ENCODE results near the gene ZNF318. TPM values are rescaled to one million over a fixed set of nuclear protein-coding genes. Genes with fewer than 3 reads are reported as not detected.

ZNF318 gene
- total RNA-seq, 4 donors from 2014 or later, result 11.1 to 17.3 (median 14.6) TPM

- no peaks in the 10 kb centered on the region for H3K9me3 ChIP-seq
- intact Hi-C loops (cut with DNase I), result no loop called here
- H3K4me3 ChIP-seq, result no peak overlapping the region
- DNase-seq (ENCODE audit: extremely low spot score), result no peak
- 68% methylated on average over 3 of the region's 3 CpGs for WGBS
- TF ChIP-seq POLR2A (IDR thresholded peaks at IDR 0.05; ENCODE audit: low read depth) (no peak), POLR2AphosphoS5 (IDR thresholded peaks at IDR 0.05) (no peak), EP300 (IDR thresholded peaks at IDR 0.05) (no peak), CTCF (IDR thresholded peaks at IDR 0.05) (no peak)
- peaks cover 0 to 9% (median 0%) of the 10 kb centered on the region in 4 donors for H3K27me3 ChIP-seq
- H3K36me3 ChIP-seq, result no peaks in the 10 kb centered on the region
- no peak overlapping the region for H3K27ac ChIP-seq (replicated peaks in 1 of 4)
- peaks cover 0 to 3% (median 1%) of the 10 kb centered on the region in 4 donors for H3K4me1 ChIP-seq
Measured at GRCh38 chr6:43290339-43290904, 79.0 kb downstream of the ZNF318 start.

GRCh38 chr6:43287717-43288679 is 81.4 kb downstream of the ZNF318 start:
- DNase-seq (ENCODE audit: extremely low spot score), result no peak
- Histone ChIP-seq H3K36me3 (no peaks in the 10 kb centered on the region), H3K27ac (replicated peaks in 1 of 4) (no peak overlapping the region), H3K4me3 (no peak overlapping the region), H3K9me3 (no peaks in the 10 kb centered on the region), H3K27me3 (peaks cover 0 to 33% (median 0%) of the 10 kb centered on the region in 4 donors), H3K4me1 (peaks cover 0 to 10% (median 9%) of the 10 kb centered on the region in 4 donors)
- no peak for TF ChIP-seq CTCF (IDR thresholded peaks at IDR 0.05)
- no peak for TF ChIP-seq POLR2A (IDR thresholded peaks at IDR 0.05; ENCODE audit: low read depth)
- 78% methylated on average over 5 of the region's 7 CpGs for WGBS
- intact Hi-C loops (cut with DNase I), result no loop called here

GRCh38 chr6:43286980-43287716 is 82.3 kb downstream of the ZNF318 start:
- WGBS, result 51% methylated on average over 6 of the region's 10 CpGs
- Histone ChIP-seq H3K9me3 (no peaks in the 10 kb centered on the region), H3K36me3 (no peaks in the 10 kb centered on the region), H3K4me3 (no peak overlapping the region), H3K27ac (replicated peaks in 1 of 4) (no peak overlapping the region), H3K27me3 (peaks cover 0 to 42% (median 0%) of the 10 kb centered on the region in 4 donors), H3K4me1 (peaks cover 0 to 10% (median 9%) of the 10 kb centered on the region in 4 donors)
- no peak for DNase-seq (ENCODE audit: extremely low spot score)
- TF ChIP-seq POLR2A (IDR thresholded peaks at IDR 0.05; ENCODE audit: low read depth) (no peak), CTCF (IDR thresholded peaks at IDR 0.05) (peak; percentile 19 to 38 (median 24)), EP300 (IDR thresholded peaks at IDR 0.05) (no peak), POLR2AphosphoS5 (IDR thresholded peaks at IDR 0.05) (peak in 1 of 2 donors; percentile 18)
- intact Hi-C loops (cut with DNase I), result no loop called here

DNA sequence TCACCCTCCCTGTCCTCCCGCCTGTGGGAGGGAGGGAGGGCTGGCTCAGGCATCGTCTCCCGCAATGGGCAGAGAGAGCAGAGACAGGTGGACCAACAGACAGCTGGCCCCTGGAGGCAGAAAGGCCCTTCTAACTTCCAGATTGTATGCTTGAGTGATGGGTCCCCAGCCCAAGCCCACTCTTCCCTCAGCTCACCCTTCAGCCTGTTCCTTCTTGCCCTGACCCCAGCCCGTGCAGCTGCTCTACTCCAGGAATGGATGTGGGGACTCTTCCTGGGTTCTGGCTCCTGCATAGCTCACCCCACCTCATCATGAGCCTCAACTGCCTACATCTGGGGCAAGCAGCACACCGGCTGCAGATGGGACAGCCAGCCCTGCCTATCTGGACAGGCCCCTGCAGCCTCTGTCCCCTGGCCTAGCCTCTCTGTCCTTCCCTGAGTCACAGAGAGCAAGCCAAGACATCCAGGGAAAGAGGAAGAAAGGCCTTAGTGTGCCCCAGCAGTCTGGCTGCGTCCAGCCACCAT is 82.9 kb downstream of the ZNF318 start:
- Histone ChIP-seq H3K27me3 (peaks cover 0 to 42% (median 0%) of the 10 kb centered on the region in 4 donors), H3K4me1 (peaks cover 0 to 10% (median 9%) of the 10 kb centered on the region in 4 donors), H3K9me3 (no peaks in the 10 kb centered on the region), H3K36me3 (no peaks in the 10 kb centered on the region), H3K4me3 (no peak overlapping the region), H3K27ac (replicated peaks in 1 of 4) (no peak overlapping the region)
- no peak for TF ChIP-seq POLR2AphosphoS5 (IDR thresholded peaks at IDR 0.05)
- no peak for TF ChIP-seq EP300 (IDR thresholded peaks at IDR 0.05)
- TF ChIP-seq CTCF (IDR thresholded peaks at IDR 0.05), result no peak
- TF ChIP-seq POLR2A (IDR thresholded peaks at IDR 0.05; ENCODE audit: low read depth), result no peak
- no peak for DNase-seq (ENCODE audit: extremely low spot score)
- intact Hi-C loops (cut with DNase I), result no loop called here
- 82% methylated on average over 2 of the region's 6 CpGs for WGBS

Small RNA genes lying within 50 kb of the gene (small RNA-seq; reads per million reads assigned to genes)
- gene AL590383.1 (0 reads per million in 3 donors), gene RPL12P47 (0 reads per million in 3 donors)

Other genes starting within 250 kb of the ZNF318 start
- 100 to 1,000 TPM; 111 to 183 (median 153) TPM for gene SRF, start 198.4 kb downstream of the ZNF318 start, total RNA-seq
- gene CUL9, start 187.5 kb downstream of the ZNF318 start, total RNA-seq, result 10 to 100 TPM; 21.5 to 46.6 (median 33.6) TPM
- 10 to 100 TPM; 60.5 to 70.2 (median 65.3) TPM for gene DNPH1, start 140.2 kb downstream of the ZNF318 start, total RNA-seq
- under 1 TPM; under 0.01 to 0.29 (median 0.03) TPM for gene TTBK1, start 126.2 kb downstream of the ZNF318 start, total RNA-seq
- gene SLC22A7, start 71.4 kb downstream of the ZNF318 start, total RNA-seq, result not detected
- gene CRIP3, start 60.8 kb downstream of the ZNF318 start, total RNA-seq, result not detected
- 10 to 100 TPM in 3 of 4 donors, 1 to 10 TPM in 1; 7.6 to 19.4 (median 12.5) TPM for gene ABCC10, start 57.9 kb upstream of the ZNF318 start, total RNA-seq
- gene DLK2, start 85.9 kb upstream of the ZNF318 start, total RNA-seq, result under 1 TPM in 2 of 4 donors, not detected in 2; 0.32 to 0.33 TPM
- 10 to 100 TPM; 19.9 to 34.4 (median 26.4) TPM for gene TJAP1, start 107.9 kb upstream of the ZNF318 start, total RNA-seq
- 1 to 10 TPM in 1 of 4 donors, under 1 TPM in 2, not detected in 1; 0.50 to 1.4 (median 0.75) TPM for gene LRRC73, start 140.7 kb upstream of the ZNF318 start, total RNA-seq
- 10 to 100 TPM; 73.6 to 96.9 (median 84.9) TPM for gene YIPF3, start 147.3 kb upstream of the ZNF318 start, total RNA-seq
- gene POLR1C, start 147.4 kb upstream of the ZNF318 start, total RNA-seq, result 10 to 100 TPM in 3 of 4 donors, 1 to 10 TPM in 1; 9.1 to 30.3 (median 17.6) TPM
- 10 to 100 TPM; 12.5 to 17.1 (median 15.7) TPM for gene XPO5, start 206.4 kb upstream of the ZNF318 start, total RNA-seq
- gene POLH, start 206.5 kb upstream of the ZNF318 start, total RNA-seq, result 1 to 10 TPM; 6.1 to 9.6 (median 7.7) TPM

Data from esophagus muscularis mucosa (tissue), 4 donors.